ENCODE data around the gene IGF2BP1.

GRCh38 chr17:49022391-49022941, 25.3 kb downstream of the IGF2BP1 start:
- no peak for TF ChIP-seq EZH2phosphoT487 (IDR thresholded peaks at IDR 0.05; ENCODE audit: low read length)
- no peak for TF ChIP-seq CTCF (IDR thresholded peaks at IDR 0.05; ENCODE audit: low read length)
- no peak for TF ChIP-seq EZH2 (optimal IDR thresholded peaks at IDR 0.05; ENCODE audit: low read depth, low read length)
